C4-2B (cell line): ENCODE measurements around the gene SLC25A44.
"Not testable (repeated sequence)": the region's sequence is repeated elsewhere in the genome, so short reads cannot be mapped to it uniquely, and the experiment has no call there.

Experiments
- H3K27ac ChIP-seq: fragments of 450-650 bp; 2 replicates; pipeline ENCODE4 v1.5.1; 2017
- CTCF ChIP-seq: fragments of 450-650 bp; conservative IDR thresholded peaks from 2 replicates; pipeline ENCODE4 v1.5.1; 2017; ENCODE audit warnings: mild to moderate bottlenecking
- ZFX ChIP-seq: fragments of 450-650 bp; IDR thresholded peaks from 2 replicates; pipeline ENCODE4 v1.6.1; 2017

The SLC25A44 gene

GRCh38 chr1:156180471-156180870 is 13.4 kb upstream of the SLC25A44 start:
- H3K27ac ChIP-seq: no peak overlapping the region
- TF ChIP-seq CTCF: no peak
- TF ChIP-seq ZFX: no peak

GRCh38 chr1:156181391-156181924 is 12.4 kb upstream of the SLC25A44 start:
- not testable (repeated sequence) for H3K27ac ChIP-seq

GRCh38 chr1:156182010-156182779 is 11.7 kb upstream of the SLC25A44 start:
- H3K27ac ChIP-seq: not testable (repeated sequence)

- not testable (repeated sequence) for H3K27ac ChIP-seq
Measured at GRCh38 chr1:156186347-156187177, 7.3 kb upstream of the SLC25A44 start.

- not testable (repeated sequence) for H3K27ac ChIP-seq
Measured at GRCh38 chr1:156190265-156190664, 3.6 kb upstream of the SLC25A44 start.

GRCh38 chr1:156191292-156191964 is 2.5 kb upstream of the SLC25A44 start:
- H3K27ac ChIP-seq: no peak overlapping the region
- TF ChIP-seq ZFX: no peak
- TF ChIP-seq CTCF: no peak

GRCh38 chr1:156193208-156193487 is 756 bp upstream of the SLC25A44 start:
- TF ChIP-seq CTCF: no peak
- no peak for TF ChIP-seq ZFX
- H3K27ac ChIP-seq: peak overlapping the region; percentile 70

GRCh38 chr1:156194300-156194652 is 372 bp downstream of the SLC25A44 start:
- H3K27ac ChIP-seq: peak overlapping the region; percentile 70
- TF ChIP-seq CTCF (no peak), ZFX (no peak)

- TF ChIP-seq CTCF: no peak
- no peak for TF ChIP-seq ZFX
- H3K27ac ChIP-seq: no peak overlapping the region
Measured at GRCh38 chr1:156195853-156196252, 1.9 kb downstream of the SLC25A44 start.
